ENCODE results near the gene SAAL1. TPM values are rescaled to one million over a fixed set of nuclear protein-coding genes. Genes with fewer than 3 reads are reported as not detected.

SAAL1 gene, protein sequence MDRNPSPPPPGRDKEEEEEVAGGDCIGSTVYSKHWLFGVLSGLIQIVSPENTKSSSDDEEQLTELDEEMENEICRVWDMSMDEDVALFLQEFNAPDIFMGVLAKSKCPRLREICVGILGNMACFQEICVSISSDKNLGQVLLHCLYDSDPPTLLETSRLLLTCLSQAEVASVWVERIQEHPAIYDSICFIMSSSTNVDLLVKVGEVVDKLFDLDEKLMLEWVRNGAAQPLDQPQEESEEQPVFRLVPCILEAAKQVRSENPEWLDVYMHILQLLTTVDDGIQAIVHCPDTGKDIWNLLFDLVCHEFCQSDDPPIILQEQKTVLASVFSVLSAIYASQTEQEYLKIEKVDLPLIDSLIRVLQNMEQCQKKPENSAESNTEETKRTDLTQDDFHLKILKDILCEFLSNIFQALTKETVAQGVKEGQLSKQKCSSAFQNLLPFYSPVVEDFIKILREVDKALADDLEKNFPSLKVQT
- total RNA-seq (10.3 TPM), polyA plus RNA-seq (ENCODE audit: insufficient read depth in 1 of 8, insufficient read length in 8 of 8, low replicate concordance in 1 of 8) (10 to 100 TPM; 12.4 to 18.8 (median 15.0) TPM)
- long read RNA-seq, donor 1, partial matches to known transcripts = 0 of 2 reads
- long read RNA-seq, donor 1, other reads (novel, unspliced or antisense) = 0 of 2 reads
- long read RNA-seq, donor 2, partial matches to known transcripts = 0 of 1 reads
- long read RNA-seq, donor 2, other reads (novel, unspliced or antisense) = 0 of 1 reads
- long read RNA-seq, donor 3, partial matches to known transcripts = 0 of 2 reads
- long read RNA-seq, donor 3, other reads (novel, unspliced or antisense) = 0 of 2 reads
- long read RNA-seq, donor 4, partial matches to known transcripts = 0 of 2 reads
- long read RNA-seq, donor 4, other reads (novel, unspliced or antisense) = 0 of 2 reads
- long read RNA-seq, donor 5, partial matches to known transcripts = 0 of 8 reads
- long read RNA-seq, donor 5, other reads (novel, unspliced or antisense) = 0 of 8 reads
- long read RNA-seq, donor 6, partial matches to known transcripts = 0 of 3 reads
- long read RNA-seq, donor 6, other reads (novel, unspliced or antisense) = 0 of 3 reads
- long read RNA-seq, donor 7, partial matches to known transcripts = 0 of 3 reads
- long read RNA-seq, donor 7, other reads (novel, unspliced or antisense) = 0 of 3 reads
- long read RNA-seq, donor 8, partial matches to known transcripts = 0 of 1 reads
- long read RNA-seq, donor 8, other reads (novel, unspliced or antisense) = 0 of 1 reads
- long read RNA-seq, donor 9, partial matches to known transcripts = 0 of 1 reads
- long read RNA-seq, donor 9, other reads (novel, unspliced or antisense) = 0 of 1 reads
- long read RNA-seq, donor 10, transcript SAAL1-202 (12 exons, 1,582 nt) = major isoform, 5 of 10 reads
- long read RNA-seq, donor 10, partial matches to known transcripts = 0 of 10 reads
- long read RNA-seq, donor 10, other reads (novel, unspliced or antisense) = 0 of 10 reads
- long read RNA-seq, donor 11, partial matches to known transcripts = 0 of 3 reads
- long read RNA-seq, donor 11, other reads (novel, unspliced or antisense) = 0 of 3 reads

DNA sequence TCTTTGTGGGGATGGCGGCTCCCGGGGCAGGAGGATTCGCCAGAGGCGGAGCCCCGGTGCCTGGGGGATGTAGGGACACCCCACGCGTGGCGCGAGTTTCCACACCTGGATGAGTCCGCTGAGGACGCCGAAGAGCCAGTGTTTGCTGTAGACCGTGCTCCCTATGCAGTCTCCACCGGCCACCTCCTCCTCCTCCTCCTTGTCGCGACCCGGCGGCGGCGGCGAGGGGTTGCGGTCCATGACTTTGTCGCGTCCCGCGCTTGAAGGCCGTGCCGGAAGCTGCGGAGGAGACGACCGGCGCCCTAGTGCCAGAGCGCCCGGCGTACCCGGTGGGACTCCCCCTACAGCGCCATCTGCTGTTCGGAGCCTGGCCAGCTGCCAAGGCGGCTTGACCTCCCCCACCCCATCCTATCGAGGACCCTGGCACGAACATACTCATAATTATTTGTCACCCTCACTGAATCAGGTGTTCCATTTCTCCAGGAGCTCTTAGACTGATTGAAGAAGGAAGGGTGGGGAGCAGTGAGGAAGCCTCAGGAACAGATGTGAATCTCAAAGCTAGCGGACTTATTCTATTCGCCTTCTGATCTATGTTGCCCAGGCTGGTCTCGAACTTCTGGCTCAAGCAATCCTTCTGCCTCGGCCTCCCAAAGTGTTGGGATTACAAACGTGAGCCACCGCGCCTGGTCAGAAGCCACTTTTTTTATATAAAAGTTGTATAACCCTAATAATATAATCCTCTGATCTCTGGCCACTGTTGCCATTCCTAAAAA, at the start of gene SAAL1:
TSS of gene SAAL1 (minus strand) at position 281 of the 773 bp plus-strand sequence. CDS start at position 240, 41 bp downstream.
- Histone ChIP-seq H3K4me1 (ENCODE audit: control insufficient read depth, insufficient read depth, low read length) (peaks cover 10% of the 10 kb centered on the region), H3K9me3 (replicated peaks; ENCODE audit: control insufficient read depth, low read depth, low read length) (no peaks in the 10 kb centered on the region), H3K27ac (ENCODE audit: low read length) (peak within 1 kb of the TSS; percentile 13), H3K4me3 (ENCODE audit: low read length) (peak within 1 kb of the TSS; percentile 99), H3K27me3 (ENCODE audit: control insufficient read depth, insufficient read depth, low read length) (peaks cover 2% of the 10 kb centered on the region), H3K36me3 (ENCODE audit: control insufficient read depth, insufficient read depth, low read length) (peaks cover 12% of the 10 kb centered on the region)
- 4% methylated on average over 35 of the region's 48 CpGs for WGBS (ENCODE audit: insufficient coverage)
- DNase-seq = peak; percentile 85

DNA sequence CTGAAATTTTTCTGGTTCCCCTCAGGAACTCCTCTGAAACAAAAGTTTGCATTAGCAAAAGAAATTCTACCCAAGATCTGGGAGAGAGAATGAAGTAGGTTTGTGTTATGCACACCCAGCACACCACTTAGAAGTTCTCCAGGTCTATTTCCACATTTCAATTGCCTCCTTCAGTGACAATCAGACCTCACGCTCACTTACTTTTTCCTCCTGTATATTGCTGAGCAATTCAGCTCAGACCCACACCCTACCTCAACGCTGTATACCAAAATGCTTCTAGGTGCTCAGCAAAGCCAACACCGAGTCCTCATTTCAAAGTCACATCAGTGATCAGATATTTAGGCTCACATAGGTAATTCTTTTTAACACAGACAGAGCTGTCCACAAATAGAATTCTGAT, 45.7 kb upstream of the SAAL1 start:
- H3K27ac ChIP-seq (ENCODE audit: low read length) = no peak overlapping the region
- no peaks in the 10 kb centered on the region for H3K4me1 ChIP-seq (ENCODE audit: control insufficient read depth, insufficient read depth, low read length)
- H3K27me3 ChIP-seq (ENCODE audit: control insufficient read depth, insufficient read depth, low read length) = peaks cover 3% of the 10 kb centered on the region
- H3K4me3 ChIP-seq (ENCODE audit: low read length) = no peak overlapping the region
- no peak for DNase-seq
- H3K36me3 ChIP-seq (ENCODE audit: control insufficient read depth, insufficient read depth, low read length) = no peaks in the 10 kb centered on the region
- no peaks in the 10 kb centered on the region for H3K9me3 ChIP-seq (replicated peaks; ENCODE audit: control insufficient read depth, low read depth, low read length)
- 57% methylated on average over 2 of the region's 3 CpGs for WGBS (ENCODE audit: insufficient coverage)

DNA sequence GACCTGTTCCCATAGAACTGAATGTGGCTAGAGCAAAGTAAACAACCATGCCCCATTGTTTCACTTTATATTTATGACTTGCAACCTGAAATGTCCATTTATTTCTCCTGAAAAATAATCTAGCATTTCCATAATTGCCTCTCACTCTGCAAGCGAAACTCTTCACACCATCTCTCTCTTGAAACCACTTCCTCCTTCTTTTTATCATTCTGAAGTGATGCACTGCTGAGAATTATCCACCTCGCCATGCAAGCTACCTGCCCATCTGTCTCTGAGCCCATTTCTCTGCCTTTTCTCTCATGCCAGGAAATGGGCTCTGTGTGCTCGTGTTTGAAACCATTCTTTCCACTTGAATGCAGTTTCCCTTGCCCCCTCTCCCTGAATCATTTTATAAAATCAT, 40.0 kb upstream of the SAAL1 start:
- no peaks in the 10 kb centered on the region for H3K27me3 ChIP-seq (ENCODE audit: control insufficient read depth, insufficient read depth, low read length)
- H3K27ac ChIP-seq (ENCODE audit: low read length) = no peak overlapping the region
- H3K36me3 ChIP-seq (ENCODE audit: control insufficient read depth, insufficient read depth, low read length) = no peaks in the 10 kb centered on the region
- no peaks in the 10 kb centered on the region for H3K9me3 ChIP-seq (replicated peaks; ENCODE audit: control insufficient read depth, low read depth, low read length)
- no peaks in the 10 kb centered on the region for H3K4me1 ChIP-seq (ENCODE audit: control insufficient read depth, insufficient read depth, low read length)
- no peak overlapping the region for H3K4me3 ChIP-seq (ENCODE audit: low read length)
- 56% methylated on average over 3 of the region's 3 CpGs for WGBS (ENCODE audit: insufficient coverage)
- no peak for DNase-seq

DNA sequence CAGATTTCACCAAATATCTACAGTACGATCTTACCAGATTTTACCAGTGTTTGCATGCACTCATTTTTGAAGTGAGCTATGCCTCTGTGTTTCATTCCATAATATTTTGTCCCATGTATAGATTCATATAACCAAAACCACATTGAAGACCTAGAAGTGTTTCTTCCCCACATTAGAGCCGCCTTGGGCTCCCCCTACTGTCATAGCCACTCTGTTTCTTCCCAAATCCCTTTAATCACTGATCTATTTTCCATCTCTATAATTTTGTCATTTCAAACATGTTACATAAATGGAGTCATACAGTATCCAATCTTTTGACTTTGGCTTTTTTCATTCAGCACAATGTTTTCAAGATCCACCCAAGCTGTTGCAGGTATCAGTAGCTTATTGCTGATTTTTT, 39.1 kb upstream of the SAAL1 start:
- DNase-seq = no peak
- Histone ChIP-seq H3K9me3 (replicated peaks; ENCODE audit: control insufficient read depth, low read depth, low read length) (no peaks in the 10 kb centered on the region), H3K27me3 (ENCODE audit: control insufficient read depth, insufficient read depth, low read length) (no peaks in the 10 kb centered on the region), H3K4me1 (ENCODE audit: control insufficient read depth, insufficient read depth, low read length) (no peaks in the 10 kb centered on the region), H3K27ac (ENCODE audit: low read length) (no peak overlapping the region), H3K36me3 (ENCODE audit: control insufficient read depth, insufficient read depth, low read length) (no peaks in the 10 kb centered on the region), H3K4me3 (ENCODE audit: low read length) (no peak overlapping the region)
- 43% methylated on average over 1 of the region's 2 CpGs for WGBS (ENCODE audit: insufficient coverage)

DNA sequence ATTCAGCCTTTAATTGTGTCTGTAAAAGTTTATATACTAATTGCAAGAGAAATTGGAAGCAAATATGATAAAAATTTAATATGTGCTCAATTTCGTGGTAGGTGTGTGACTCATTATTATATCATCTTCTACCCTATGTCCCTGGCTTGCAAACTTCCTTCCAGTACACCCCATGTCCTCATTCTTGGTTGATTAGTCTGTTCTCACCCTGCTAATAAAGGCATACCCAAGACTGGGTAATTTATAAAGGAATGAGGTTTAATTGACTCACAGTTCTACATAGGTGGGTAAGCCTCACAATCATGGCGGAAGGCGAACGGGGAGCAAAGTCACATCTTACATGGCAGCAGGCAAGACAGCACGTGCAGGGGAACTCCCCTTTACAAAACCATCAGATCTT, 38.4 kb upstream of the SAAL1 start:
- H3K4me3 ChIP-seq (ENCODE audit: low read length) = no peak overlapping the region
- no peak for DNase-seq
- no peaks in the 10 kb centered on the region for H3K27me3 ChIP-seq (ENCODE audit: control insufficient read depth, insufficient read depth, low read length)
- H3K36me3 ChIP-seq (ENCODE audit: control insufficient read depth, insufficient read depth, low read length) = no peaks in the 10 kb centered on the region
- WGBS (ENCODE audit: insufficient coverage) = no CpG with 5 or more reads among the region's 5 CpGs
- no peak overlapping the region for H3K27ac ChIP-seq (ENCODE audit: low read length)
- no peaks in the 10 kb centered on the region for H3K4me1 ChIP-seq (ENCODE audit: control insufficient read depth, insufficient read depth, low read length)
- no peaks in the 10 kb centered on the region for H3K9me3 ChIP-seq (replicated peaks; ENCODE audit: control insufficient read depth, low read depth, low read length)

DNA sequence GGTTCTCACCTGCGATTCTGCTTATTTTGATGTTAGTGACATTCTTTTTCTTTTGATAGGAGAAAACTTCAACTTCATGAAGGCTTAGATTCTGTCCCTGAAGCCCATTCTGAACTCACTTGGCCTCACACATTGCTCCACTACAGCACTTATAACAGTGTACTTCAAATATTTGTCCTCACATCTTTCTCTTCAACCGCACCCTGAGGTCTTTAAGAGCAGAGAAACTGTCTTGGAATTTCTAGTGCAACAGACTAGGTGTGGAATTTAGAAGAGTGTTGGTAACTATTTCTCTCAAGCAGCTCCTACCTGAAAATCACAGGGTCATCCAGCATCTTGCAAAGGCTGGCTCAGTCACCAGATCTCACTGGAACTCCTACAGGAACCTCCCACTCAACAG, 34.3 kb upstream of the SAAL1 start:
- H3K27ac ChIP-seq (ENCODE audit: low read length) = no peak overlapping the region
- no peak for DNase-seq
- H3K4me3 ChIP-seq (ENCODE audit: low read length) = no peak overlapping the region
- no CpG with 5 or more reads among the region's 2 CpGs for WGBS (ENCODE audit: insufficient coverage)
- no peaks in the 10 kb centered on the region for H3K4me1 ChIP-seq (ENCODE audit: control insufficient read depth, insufficient read depth, low read length)
- no peaks in the 10 kb centered on the region for H3K27me3 ChIP-seq (ENCODE audit: control insufficient read depth, insufficient read depth, low read length)
- H3K9me3 ChIP-seq (replicated peaks; ENCODE audit: control insufficient read depth, low read depth, low read length) = no peaks in the 10 kb centered on the region
- no peaks in the 10 kb centered on the region for H3K36me3 ChIP-seq (ENCODE audit: control insufficient read depth, insufficient read depth, low read length)

DNA sequence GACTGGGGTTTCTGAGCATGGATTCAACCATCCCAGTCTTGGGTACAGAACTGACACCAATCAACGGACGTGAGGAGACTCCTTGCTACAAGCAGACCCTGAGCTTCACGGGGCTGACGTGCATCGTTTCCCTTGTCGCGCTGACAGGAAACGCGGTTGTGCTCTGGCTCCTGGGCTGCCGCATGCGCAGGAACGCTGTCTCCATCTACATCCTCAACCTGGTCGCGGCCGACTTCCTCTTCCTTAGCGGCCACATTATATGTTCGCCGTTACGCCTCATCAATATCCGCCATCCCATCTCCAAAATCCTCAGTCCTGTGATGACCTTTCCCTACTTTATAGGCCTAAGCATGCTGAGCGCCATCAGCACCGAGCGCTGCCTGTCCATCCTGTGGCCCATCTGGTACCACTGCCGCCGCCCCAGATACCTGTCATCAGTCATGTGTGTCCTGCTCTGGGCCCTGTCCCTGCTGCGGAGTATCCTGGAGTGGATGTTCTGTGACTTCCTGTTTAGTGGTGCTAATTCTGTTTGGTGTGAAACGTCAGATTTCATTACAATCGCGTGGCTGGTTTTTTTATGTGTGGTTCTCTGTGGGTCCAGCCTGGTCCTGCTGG, 31.4 kb upstream of the SAAL1 start:
- Histone ChIP-seq H3K27ac (ENCODE audit: low read length) (no peak overlapping the region), H3K4me1 (ENCODE audit: control insufficient read depth, insufficient read depth, low read length) (no peaks in the 10 kb centered on the region), H3K36me3 (ENCODE audit: control insufficient read depth, insufficient read depth, low read length) (no peaks in the 10 kb centered on the region), H3K4me3 (ENCODE audit: low read length) (no peak overlapping the region), H3K9me3 (replicated peaks; ENCODE audit: control insufficient read depth, low read depth, low read length) (no peaks in the 10 kb centered on the region), H3K27me3 (ENCODE audit: control insufficient read depth, insufficient read depth, low read length) (no peaks in the 10 kb centered on the region)
- no peak for DNase-seq
- WGBS (ENCODE audit: insufficient coverage) = 91% methylated on average over 29 of the region's 29 CpGs

DNA sequence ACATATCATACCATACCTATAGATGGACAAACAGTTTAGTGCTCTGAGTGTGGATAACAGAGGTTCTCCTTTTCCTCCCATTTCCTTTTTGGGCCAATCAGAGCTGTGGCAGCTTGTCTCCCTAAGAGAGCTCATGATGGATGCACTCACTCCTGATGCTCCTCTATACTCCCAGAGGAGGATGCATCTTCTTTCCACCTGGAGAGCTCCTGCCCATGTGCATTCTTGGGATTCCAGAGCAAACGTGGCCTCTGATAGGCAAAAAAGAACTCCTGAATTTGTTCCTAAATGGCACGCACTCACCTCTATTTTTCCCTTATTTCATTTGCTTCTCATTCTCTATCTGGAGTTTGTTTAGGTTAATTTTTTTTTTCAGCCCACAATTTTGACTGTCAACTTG, 29.4 kb upstream of the SAAL1 start:
- WGBS (ENCODE audit: insufficient coverage) = 0% methylated on average over 1 of the region's 2 CpGs
- no peak overlapping the region for H3K27ac ChIP-seq (ENCODE audit: low read length)

DNA sequence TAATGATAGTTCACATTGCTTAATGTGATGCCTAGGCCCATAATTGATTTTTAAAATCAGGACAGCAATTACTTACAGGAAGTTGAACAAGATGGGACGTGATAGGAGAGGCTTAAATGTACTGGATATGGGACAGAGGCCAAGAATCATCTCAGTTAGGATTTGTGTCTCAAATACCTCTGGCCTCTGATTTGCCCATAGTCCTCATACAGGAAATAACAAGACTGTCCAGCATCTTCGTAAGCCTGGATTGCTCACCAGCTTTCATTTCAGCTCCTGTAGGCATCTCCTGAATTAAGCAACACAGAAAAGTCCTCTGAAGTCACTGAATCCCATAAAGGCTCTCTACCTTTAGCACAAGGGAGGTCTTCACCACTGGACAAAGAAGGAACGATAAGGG, 26.5 kb upstream of the SAAL1 start, which contains the start of gene MRGPRX3:
TSS of gene MRGPRX3 (plus strand) at position 231 of the 400 bp plus-strand sequence. CDS start 4,632 bp downstream, outside the sequence.
- H3K27me3 ChIP-seq (ENCODE audit: control insufficient read depth, insufficient read depth, low read length) = no peaks in the 10 kb centered on the region
- no peak for DNase-seq
- H3K4me3 ChIP-seq (ENCODE audit: low read length) = no peak within 1 kb of the TSS
- H3K4me1 ChIP-seq (ENCODE audit: control insufficient read depth, insufficient read depth, low read length) = no peaks in the 10 kb centered on the region
- H3K36me3 ChIP-seq (ENCODE audit: control insufficient read depth, insufficient read depth, low read length) = no peaks in the 10 kb centered on the region
- no CpG with 5 or more reads among the region's 3 CpGs for WGBS (ENCODE audit: insufficient coverage)
- H3K27ac ChIP-seq (ENCODE audit: low read length) = no peak within 1 kb of the TSS
- no peaks in the 10 kb centered on the region for H3K9me3 ChIP-seq (replicated peaks; ENCODE audit: control insufficient read depth, low read depth, low read length)

More for the DNA sequence above, 29.4 kb upstream of the SAAL1 start:
- no peaks in the 10 kb centered on the region for H3K27me3 ChIP-seq (ENCODE audit: control insufficient read depth, insufficient read depth, low read length)
- H3K4me1 ChIP-seq (ENCODE audit: control insufficient read depth, insufficient read depth, low read length) = no peaks in the 10 kb centered on the region
- H3K4me3 ChIP-seq (ENCODE audit: low read length) = no peak overlapping the region
- DNase-seq = no peak
- H3K9me3 ChIP-seq (replicated peaks; ENCODE audit: control insufficient read depth, low read depth, low read length) = no peaks in the 10 kb centered on the region
- H3K36me3 ChIP-seq (ENCODE audit: control insufficient read depth, insufficient read depth, low read length) = no peaks in the 10 kb centered on the region

All from muscle of leg (tissue), 16 donors.